Measurements from ENCODE around the gene DNMT3A. TPM values are rescaled to one million over a fixed set of nuclear protein-coding genes. Genes with fewer than 3 reads are reported as not detected.

Gene DNMT3A
- total and polyA plus RNA-seq, 7 donors: 4.4 to 30.2 (median 18.1) TPM

GRCh38 chr2:25220313-25220712, 121.4 kb downstream of the DNMT3A start:
- no peak for DNase-seq
- Histone ChIP-seq H3K4me3 (no peak overlapping the region), H3K4me1 (peaks cover 0 to 10% (median 7%) of the 10 kb centered on the region in 4 donors), H3K27ac (no peak overlapping the region), H3K36me3 (no peaks in the 10 kb centered on the region), H3K27me3 (no peaks in the 10 kb centered on the region), H3K9me3 (no peaks in the 10 kb centered on the region)
- intact Hi-C loops (cut with DNase I): no loop called here
- TF ChIP-seq POLR2AphosphoS5 (IDR thresholded peaks at IDR 0.05) (no peak), CTCF (IDR thresholded peaks at IDR 0.05) (no peak), POLR2A (IDR thresholded peaks at IDR 0.05) (no peak)
- 83 to 86% methylated on average over 3 of the region's 3 CpGs for WGBS, 2 donors

- Histone ChIP-seq H3K36me3 (no peaks in the 10 kb centered on the region), H3K4me1 (peaks cover 0 to 10% (median 7%) of the 10 kb centered on the region in 4 donors), H3K4me3 (no peak overlapping the region), H3K27ac (no peak overlapping the region), H3K9me3 (no peaks in the 10 kb centered on the region), H3K27me3 (no peaks in the 10 kb centered on the region)
- DNase-seq: no peak
- TF ChIP-seq EP300 (IDR thresholded peaks at IDR 0.05): no peak
- intact Hi-C loops (cut with DNase I): no loop called here
- 53 to 82% methylated on average over 3 of the region's 3 CpGs for WGBS, 2 donors
These were observed 122.1 kb downstream of the DNMT3A start for GRCh38 chr2:25219621-25220020.

GRCh38 chr2:25218100-25218499, 123.6 kb downstream of the DNMT3A start:
- H3K27ac ChIP-seq: no peak overlapping the region
- 91 to 96% methylated on average over 3 of the region's 3 CpGs for WGBS, 2 donors

GRCh38 chr2:25215948-25216679, 125.6 kb downstream of the DNMT3A start:
- Histone ChIP-seq H3K27ac (peak overlapping the region; percentile 65 to 83 (median 76)), H3K36me3 (no peaks in the 10 kb centered on the region), H3K27me3 (no peaks in the 10 kb centered on the region), H3K9me3 (no peaks in the 10 kb centered on the region), H3K4me3 (peak overlapping the region; percentile 27 to 65 (median 53)), H3K4me1 (peaks cover 0 to 10% (median 7%) of the 10 kb centered on the region in 4 donors)
- WGBS, 2 donors: 2 to 9% methylated on average over 71 of the region's 71 CpGs
- DNase-seq: peak; percentile 85
- TF ChIP-seq EP300 (IDR thresholded peaks at IDR 0.05): no peak
- peak in 1 of 4 donors; percentile 7 for TF ChIP-seq POLR2AphosphoS5 (IDR thresholded peaks at IDR 0.05)
- TF ChIP-seq POLR2A (IDR thresholded peaks at IDR 0.05): no peak
- TF ChIP-seq CTCF (IDR thresholded peaks at IDR 0.05): no peak
- intact Hi-C loops (cut with DNase I): no loop called here

More at GRCh38 chr2:25218100-25218499, 123.6 kb downstream of the DNMT3A start:
- intact Hi-C loops (cut with DNase I): no loop called here
- H3K27me3 ChIP-seq: no peaks in the 10 kb centered on the region
- H3K9me3 ChIP-seq: no peaks in the 10 kb centered on the region
- peaks cover 0 to 10% (median 7%) of the 10 kb centered on the region in 4 donors for H3K4me1 ChIP-seq
- TF ChIP-seq POLR2A (IDR thresholded peaks at IDR 0.05) (no peak), CTCF (IDR thresholded peaks at IDR 0.05) (no peak), EP300 (IDR thresholded peaks at IDR 0.05) (no peak), POLR2AphosphoS5 (IDR thresholded peaks at IDR 0.05) (no peak)
- no peak for DNase-seq
- H3K36me3 ChIP-seq: no peaks in the 10 kb centered on the region
- no peak overlapping the region for H3K4me3 ChIP-seq

GRCh38 chr2:25215232-25215631, 126.5 kb downstream of the DNMT3A start:
- Histone ChIP-seq H3K4me1 (peaks cover 0 to 10% (median 7%) of the 10 kb centered on the region in 4 donors), H3K27ac (peak overlapping the region; percentile 65 to 83 (median 76)), H3K4me3 (no peak overlapping the region), H3K27me3 (no peaks in the 10 kb centered on the region), H3K36me3 (no peaks in the 10 kb centered on the region), H3K9me3 (no peaks in the 10 kb centered on the region)
- no peak for DNase-seq
- WGBS, 2 donors: 65 to 68% methylated on average over 5 of the region's 5 CpGs
- intact Hi-C loops (cut with DNase I): no loop called here
- TF ChIP-seq POLR2AphosphoS5 (IDR thresholded peaks at IDR 0.05) (no peak), EP300 (IDR thresholded peaks at IDR 0.05) (no peak), POLR2A (IDR thresholded peaks at IDR 0.05) (no peak), CTCF (IDR thresholded peaks at IDR 0.05) (no peak)

Measured in sigmoid colon (tissue), 7 donors.